Dermis microvascular lymphatic vessel endothelial cell (primary cell): ENCODE measurements around the gene ACP7. TPM values are rescaled to one million over a fixed set of nuclear protein-coding genes. Genes with fewer than 3 reads are reported as not detected.
"Not testable (repeated sequence)": the region's sequence is repeated elsewhere in the genome, so short reads cannot be mapped to it uniquely, and the experiment has no call there.

Source experiments
- DNase-seq, 2 donors: peaks; one replicate each; pipeline versions ENCODE4 v3.0.0 to v3.0.0-alpha.2; 2010; ENCODE audit warnings: low read depth in 2 of 2
- total RNA-seq: library from RNA; depleted of rRNA; stranded (reverse); fragments of >200 nt; gene quantifications from 2 replicates; pipeline ENCODE4 v1.2.1, GENCODE V29; 2014

The ACP7 gene
- not detected in 2 replicates for total RNA-seq

- DNase-seq = no peak
Observed at GRCh38 chr19:39083983-39084731, at the start of gene ACP7. TSS of gene ACP7 (plus strand) at chr19:39084368. CDS start at chr19:39085270, 902 bp downstream.

- DNase-seq = no peak
Observed at GRCh38 chr19:39036581-39036980, 47.6 kb upstream of the ACP7 start.

GRCh38 chr19:39037194-39037593 lies 47.0 kb upstream of the ACP7 start:
- no peak for DNase-seq

- DNase-seq = peak in 1 of 2 donors; percentile 64
Observed at GRCh38 chr19:39038098-39038497, 46.1 kb upstream of the ACP7 start.

- DNase-seq = no peak
Observed at GRCh38 chr19:39045506-39045905, 38.7 kb upstream of the ACP7 start.

GRCh38 chr19:39046037-39046821 lies 37.9 kb upstream of the ACP7 start:
- DNase-seq = peak in 1 of 2 donors; percentile 31

GRCh38 chr19:39047073-39047472 lies 37.1 kb upstream of the ACP7 start:
- no peak for DNase-seq

- DNase-seq = peak in 1 of 2 donors; percentile 79
Observed at GRCh38 chr19:39052243-39052746, 31.9 kb upstream of the ACP7 start.

- no peak for DNase-seq
Observed at GRCh38 chr19:39052846-39053245, 31.3 kb upstream of the ACP7 start.

GRCh38 chr19:39053276-39054090 lies 30.7 kb upstream of the ACP7 start:
- no peak for DNase-seq

GRCh38 chr19:39054091-39054470 lies 30.1 kb upstream of the ACP7 start:
- no peak for DNase-seq

GRCh38 chr19:39057615-39058014 lies 26.6 kb upstream of the ACP7 start:
- DNase-seq = no peak

GRCh38 chr19:39059302-39059701 lies 24.9 kb upstream of the ACP7 start:
- no peak for DNase-seq

- no peak for DNase-seq
Observed at GRCh38 chr19:39060171-39060570, 24.0 kb upstream of the ACP7 start.

- no peak for DNase-seq
Observed at GRCh38 chr19:39064405-39064804, 19.8 kb upstream of the ACP7 start.

GRCh38 chr19:39065928-39066327 lies 18.2 kb upstream of the ACP7 start:
- DNase-seq = no peak

- DNase-seq = no peak
Observed at GRCh38 chr19:39067104-39067503, 17.1 kb upstream of the ACP7 start.

GRCh38 chr19:39068259-39068658 lies 15.9 kb upstream of the ACP7 start:
- not testable (repeated sequence) for DNase-seq

- no peak for DNase-seq
Observed at GRCh38 chr19:39070888-39071287, 13.3 kb upstream of the ACP7 start.

- no peak for DNase-seq
Observed at GRCh38 chr19:39074205-39074692, 9.9 kb upstream of the ACP7 start.

GRCh38 chr19:39074942-39075341 lies 9.2 kb upstream of the ACP7 start:
- no peak for DNase-seq

GRCh38 chr19:39077323-39077722 lies 6.8 kb upstream of the ACP7 start:
- no peak for DNase-seq
